HTR-8/SVneo (cell line): Measurements from ENCODE around the gene NAALADL2.
A peak's percentile ranks its signal among the peaks of the same experiment; 100 is the strongest.

ENCODE experiments used
- DNase-seq: peaks from one replicate; pipeline ENCODE4 v3.0.0; 2011; ENCODE audit warnings: low spot score, mixed read lengths; ENCODE audit not compliant: insufficient read length
- FAIRE-seq: peaks from 2 replicates; lab custom pipeline; 2011; peaks lifted over from hg19 to GRCh38; lab: Jason Lieb, UNC

The NAALADL2 gene

DNA sequence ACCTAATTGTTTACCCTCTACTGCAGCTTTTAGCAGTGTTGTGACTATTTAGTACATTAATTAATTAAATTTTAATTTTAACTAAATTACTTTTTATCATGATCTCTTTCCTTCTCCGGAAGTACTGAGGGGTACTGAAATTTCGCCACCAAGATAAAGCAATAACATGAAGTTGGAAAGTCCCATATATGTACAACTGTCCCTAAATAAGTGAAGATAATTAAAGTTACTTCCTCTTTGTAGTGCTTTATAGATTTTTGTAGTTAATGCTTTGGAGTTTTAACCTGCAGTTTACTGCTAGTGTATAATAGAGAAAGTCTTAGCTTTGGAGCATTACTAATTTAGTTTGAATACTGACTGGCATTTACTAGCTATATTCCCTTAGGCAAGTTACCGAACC is 325.3 kb downstream of the NAALADL2 start:
- DNase-seq (no peak), FAIRE-seq (no peak)

DNA sequence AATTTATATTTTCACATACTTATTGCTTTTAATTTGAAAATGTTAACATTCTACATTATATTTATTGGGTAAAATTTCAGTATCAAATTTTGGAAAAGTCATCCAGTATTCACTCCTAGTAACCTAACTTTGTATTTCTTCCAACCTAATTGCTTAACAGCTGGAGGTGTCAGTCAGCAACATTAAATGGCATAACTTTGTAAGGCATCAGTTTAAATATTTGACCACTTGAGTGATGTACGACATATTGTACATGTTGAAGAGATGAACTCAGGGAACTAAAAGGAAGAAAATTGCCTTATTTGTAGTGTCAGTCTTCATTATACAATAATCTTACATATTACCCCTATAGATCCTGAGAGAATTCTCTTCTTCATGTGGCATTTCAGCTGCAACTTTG is 326.8 kb downstream of the NAALADL2 start:
- FAIRE-seq: no peak
- no peak for DNase-seq

DNA sequence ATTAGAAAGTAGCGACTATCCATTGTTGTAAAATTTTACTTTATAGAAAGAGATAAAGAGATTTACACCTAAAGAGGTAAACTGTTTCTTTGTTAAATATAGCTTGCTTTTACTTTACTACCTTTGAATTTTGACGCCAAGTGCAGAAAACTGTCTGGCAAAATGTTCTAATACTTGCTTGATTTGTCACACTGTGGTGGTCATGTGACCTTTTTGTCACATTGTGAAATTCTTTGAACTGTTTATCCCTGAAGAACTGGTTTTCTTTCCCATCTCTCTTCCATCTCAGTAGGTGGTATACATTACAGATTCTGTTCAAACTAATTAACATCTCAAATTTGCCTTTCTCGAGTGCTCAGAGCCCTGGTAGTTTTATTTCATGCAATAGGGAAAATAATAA is 327.4 kb downstream of the NAALADL2 start:
- DNase-seq (no peak), FAIRE-seq (no peak)

DNA sequence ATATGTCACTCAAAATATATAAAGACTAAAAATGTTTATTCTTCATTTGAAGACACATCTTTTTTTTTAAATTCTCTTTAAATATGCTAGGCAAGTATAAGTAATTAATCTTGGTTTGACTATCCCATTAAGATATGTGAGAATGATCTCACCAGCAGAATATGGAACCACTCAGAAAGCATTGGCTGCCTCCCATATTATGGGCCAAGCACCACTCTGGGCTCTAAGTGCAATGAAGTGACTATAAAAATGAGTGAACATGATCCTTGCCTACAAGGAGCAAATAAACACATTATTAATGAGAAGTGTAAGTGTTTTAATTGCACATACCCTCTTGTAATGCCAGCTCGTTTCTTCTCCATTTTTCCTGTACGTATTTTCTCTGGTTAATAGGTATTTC is 328.5 kb downstream of the NAALADL2 start:
- no peak for DNase-seq
- FAIRE-seq: no peak

DNA sequence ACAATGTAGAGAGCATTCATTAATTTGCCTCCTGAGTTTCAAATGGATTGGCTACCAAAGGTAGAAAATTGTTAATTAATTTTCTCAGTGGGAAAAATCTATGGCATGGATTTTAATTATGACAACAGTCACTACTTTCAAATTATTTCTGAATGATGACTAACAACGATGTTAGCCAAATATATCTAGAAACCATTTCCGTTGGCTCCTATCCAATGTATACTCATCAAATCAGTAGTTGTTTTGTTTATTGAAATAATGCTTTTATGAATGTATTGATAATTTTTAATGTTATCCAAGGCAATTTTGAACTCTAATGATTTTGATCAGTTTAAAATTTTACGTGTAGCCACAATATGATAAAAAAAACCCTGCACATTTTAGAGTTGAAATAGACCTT is 333.4 kb downstream of the NAALADL2 start:
- DNase-seq (no peak), FAIRE-seq (no peak)

DNA sequence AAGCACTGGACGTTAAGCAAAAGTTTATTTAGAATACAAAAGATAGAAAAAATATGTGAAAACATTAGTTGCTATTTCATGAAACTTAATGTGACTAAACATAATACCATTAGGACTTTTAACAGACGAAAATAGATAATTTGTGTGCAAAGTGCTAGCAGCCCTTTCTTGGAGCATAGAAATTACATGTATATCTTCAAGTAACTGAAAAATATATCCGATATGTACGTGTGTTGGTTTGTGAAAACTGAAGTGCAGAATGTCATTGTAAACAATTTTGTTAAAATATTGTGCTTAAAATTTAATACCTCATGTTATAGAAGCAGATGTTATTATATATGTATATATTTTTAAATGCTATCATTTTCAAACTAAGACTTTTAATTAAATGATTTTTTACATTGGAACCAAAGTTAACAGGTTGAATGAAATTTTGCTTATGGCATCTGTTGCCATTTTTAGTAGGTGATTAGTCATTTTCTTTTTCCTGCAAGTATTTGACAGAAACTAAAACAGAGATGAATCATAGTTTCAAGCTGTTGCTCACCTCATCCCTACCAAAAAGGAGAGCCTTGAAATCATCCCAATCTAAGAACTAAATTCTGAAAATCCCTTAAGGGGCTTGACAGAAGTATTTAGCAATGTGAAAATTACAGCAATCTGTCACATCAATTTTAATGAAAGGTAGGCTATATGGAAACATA is 334.8 kb downstream of the NAALADL2 start:
- DNase-seq (peak; percentile 21), FAIRE-seq (no peak)

DNA sequence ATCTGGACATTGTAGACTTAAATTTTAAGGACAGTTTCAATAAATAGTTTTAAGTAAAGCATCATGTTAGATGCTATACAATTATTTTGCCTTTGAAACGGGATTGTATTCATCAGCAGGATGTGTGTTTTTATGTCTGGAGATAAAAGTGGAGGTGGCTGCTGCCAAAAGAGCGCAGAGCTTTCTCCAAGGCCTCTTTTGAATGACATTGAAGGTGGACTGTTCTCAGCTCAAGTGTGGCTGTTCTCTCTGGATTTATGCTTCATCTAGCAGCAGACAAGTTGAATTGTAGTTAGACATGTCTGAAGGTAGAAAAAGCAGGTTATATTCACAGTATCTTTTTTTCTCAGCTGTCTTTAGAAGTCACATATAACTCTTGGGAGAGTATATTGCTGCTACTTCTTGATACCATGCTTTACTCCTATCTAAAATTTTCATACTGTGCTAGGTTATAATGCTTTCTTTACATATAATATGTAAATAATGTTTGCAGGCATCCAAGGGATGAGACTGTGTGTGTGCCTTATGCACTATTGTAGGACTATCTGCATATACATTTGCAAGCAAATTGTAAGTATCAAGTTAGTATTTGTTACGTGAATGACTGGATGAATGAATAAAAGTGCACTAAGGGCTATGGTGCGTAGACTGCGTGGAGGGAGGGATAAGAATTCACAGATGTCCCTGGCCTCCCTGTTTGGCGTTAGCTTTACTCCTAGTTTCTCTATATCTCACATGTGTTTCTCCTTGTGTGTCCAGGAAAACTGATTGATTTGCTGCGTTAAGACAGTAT is 340.1 kb downstream of the NAALADL2 start:
- no peak for DNase-seq
- FAIRE-seq: no peak

DNA sequence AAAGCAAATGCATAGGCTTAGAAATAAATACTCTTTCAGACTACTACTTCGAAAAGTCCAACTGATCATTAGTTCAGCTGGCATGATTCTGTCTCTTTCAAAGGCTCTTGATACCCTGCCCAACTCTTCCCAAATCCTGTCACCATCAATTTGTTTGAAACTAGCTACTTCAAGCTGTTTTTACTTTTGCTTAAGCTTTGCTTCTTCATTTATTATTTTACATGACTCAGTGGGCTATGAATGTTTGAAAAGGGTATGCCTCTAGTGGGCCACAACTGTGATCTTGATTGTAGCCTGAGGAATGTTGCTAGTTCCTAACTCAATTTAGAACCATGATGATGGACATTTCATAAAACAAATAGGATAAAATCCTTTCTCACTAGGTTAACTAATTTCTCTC is 340.8 kb downstream of the NAALADL2 start:
- DNase-seq (no peak), FAIRE-seq (no peak)

DNA sequence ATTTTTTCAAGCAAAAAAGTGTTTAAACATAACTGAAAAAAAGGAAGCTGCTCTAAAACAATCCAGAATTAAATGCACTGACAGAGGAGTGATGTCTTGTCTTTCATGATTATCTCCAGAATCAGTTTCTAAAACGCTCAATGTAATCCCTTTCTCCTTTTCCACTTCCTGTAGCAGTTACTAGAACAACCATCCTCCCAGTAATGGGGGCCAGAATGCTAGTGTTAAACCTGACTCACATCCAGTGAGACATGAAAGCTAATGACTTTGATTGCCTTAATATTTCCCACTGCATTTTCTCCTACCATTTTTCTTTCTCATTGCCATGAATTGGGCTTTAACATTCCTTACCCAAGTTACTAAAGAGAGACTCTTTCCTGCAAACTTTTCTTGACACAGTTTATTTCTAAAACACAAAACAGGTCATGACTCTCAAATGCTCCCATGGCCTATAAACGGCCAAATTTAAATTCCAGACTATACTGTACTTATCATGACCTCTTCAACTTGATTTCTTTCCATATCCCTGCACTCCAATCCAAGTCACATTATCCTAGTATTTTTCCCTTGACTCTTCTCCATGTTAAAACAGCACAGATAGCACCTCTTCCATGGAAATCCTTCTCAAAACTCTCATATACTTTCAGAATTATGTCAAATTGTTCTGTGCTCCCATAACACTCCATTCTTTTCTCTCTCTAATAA is 341.4 kb downstream of the NAALADL2 start:
- FAIRE-seq (no peak), DNase-seq (no peak)

DNA sequence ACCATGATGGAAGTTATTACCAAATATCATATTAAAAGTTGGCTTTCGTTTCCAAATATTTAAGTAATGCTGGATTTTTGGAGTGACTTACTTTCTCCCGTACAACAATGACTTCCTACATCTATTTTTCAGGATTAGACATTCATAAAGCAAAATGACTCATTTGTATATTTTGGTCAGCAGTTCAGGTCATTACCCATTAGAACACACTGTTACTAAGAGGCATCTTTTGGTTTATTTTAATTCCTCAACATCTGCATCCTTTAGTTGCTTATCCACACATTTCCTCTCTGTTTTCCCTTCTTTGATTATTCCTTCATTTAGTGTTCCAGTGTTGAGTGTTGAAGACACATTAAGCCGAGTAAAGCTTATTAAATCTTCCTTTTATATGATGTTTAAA is 348.2 kb downstream of the NAALADL2 start:
- no peak for FAIRE-seq

DNA sequence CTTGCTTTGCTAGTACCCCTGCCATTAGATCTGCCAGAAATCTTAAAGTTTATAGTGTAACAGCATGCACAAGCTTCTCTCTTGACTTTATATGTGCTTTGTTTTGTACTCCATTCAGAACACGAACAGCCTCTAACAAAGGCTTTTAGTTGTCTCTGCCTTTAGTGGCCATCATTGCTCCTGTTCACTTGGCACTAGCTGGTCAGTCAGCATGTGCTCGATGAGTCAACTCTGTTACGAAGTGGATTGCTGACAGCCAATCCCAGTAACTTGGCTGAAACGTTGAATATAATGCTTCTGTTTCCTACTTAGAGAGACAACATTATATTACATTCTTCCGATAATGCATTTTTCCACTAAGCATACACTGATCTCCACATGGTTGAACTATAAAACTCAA is 349.2 kb downstream of the NAALADL2 start:
- FAIRE-seq: no peak
- DNase-seq: no peak

More for the DNA sequence above, 348.2 kb downstream of the NAALADL2 start:
- no peak for DNase-seq

DNA sequence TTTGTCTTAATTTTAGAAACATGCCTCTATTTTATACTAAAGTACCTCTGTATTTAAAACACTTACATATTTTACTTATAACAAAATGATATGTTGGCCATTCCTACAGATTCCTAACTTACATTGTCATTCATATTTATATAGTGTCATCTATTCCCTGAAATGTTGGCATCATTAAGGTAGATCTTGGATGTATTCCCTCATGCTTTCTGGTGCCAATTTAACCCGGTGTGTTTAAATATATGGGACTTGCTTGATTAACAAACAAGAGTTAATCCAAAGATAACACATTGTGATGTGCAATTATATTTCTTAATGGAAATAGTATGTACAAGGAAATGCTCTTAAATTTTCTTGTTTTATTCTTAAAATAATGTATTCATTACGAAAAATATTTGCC is 352.3 kb downstream of the NAALADL2 start:
- DNase-seq (no peak), FAIRE-seq (no peak)

DNA sequence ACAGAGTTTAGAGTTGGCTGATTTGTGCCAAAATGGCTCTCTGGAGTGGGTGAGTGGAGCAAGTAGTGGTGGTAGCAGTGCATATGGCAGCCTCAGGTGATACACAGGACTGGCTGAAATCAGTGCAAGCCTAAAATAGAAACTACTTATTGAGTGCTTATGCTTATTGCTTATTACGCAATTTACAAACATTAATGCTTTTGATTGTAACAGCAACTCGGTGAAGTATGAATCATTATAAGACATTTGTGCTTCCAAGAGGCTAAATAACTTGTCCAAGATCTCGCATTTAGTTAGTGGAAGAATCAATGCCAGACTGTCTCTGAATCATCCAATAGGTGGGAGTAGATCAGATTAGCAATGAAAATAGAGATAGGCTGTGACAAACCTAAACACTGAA is 353.8 kb downstream of the NAALADL2 start:
- FAIRE-seq (no peak), DNase-seq (no peak)

DNA sequence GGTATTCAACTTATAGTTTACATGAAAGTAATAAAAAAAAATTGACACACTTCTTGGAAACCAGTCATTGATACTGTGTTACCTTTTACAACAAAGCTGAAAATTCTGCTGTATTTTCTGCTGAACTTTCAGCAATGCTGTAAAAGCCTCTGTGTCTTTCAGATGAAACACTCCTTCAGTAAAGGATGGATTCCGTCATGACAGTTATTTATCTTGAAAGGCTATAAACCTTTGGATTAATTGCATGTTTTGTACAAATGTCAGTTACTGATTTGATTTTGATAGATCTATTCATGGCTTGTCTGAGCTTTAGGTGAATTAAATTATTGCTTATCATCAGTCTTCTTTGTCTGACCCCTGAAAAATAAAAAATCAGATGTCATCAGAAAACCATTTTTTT is 355.1 kb downstream of the NAALADL2 start:
- DNase-seq (no peak), FAIRE-seq (no peak)

DNA sequence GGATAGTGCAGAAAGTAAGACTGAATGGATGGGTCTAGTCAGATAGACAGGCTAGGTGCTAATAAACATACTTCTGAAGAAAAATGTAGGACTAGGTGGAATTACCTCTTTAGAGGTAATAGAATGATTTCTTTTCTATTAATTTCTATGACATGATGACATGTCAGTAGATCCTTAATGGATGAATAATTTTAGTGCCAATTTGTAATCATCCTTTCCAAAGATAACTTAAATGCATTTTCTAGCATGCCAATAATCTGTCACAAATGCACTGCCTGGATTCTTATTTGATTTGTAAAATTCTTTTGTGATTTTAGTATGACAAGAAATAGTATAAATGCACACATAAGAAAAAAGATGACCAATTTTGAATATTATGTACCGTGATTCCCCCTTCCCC is 356.7 kb downstream of the NAALADL2 start:
- FAIRE-seq: no peak

DNA sequence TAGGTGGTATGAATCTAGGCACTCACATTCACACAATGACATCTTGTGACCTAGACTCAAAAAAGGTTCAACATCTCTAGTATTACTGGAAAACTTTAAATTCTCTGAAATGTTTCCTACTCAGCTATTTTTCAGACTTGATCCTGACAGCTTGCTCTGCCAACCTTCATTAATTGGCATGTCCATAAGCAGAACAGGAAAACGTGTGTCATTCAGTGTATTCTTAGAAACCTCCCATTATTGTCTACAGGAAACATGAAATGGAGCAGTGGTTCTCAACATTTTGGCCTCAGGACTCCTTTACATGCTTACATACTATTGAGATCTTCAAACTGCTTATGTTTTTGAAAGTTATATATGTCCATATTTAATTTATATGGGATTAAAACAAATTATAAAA is 363.2 kb downstream of the NAALADL2 start:
- FAIRE-seq (no peak), DNase-seq (no peak)

More for the DNA sequence above, 356.7 kb downstream of the NAALADL2 start:
- DNase-seq: no peak

DNA sequence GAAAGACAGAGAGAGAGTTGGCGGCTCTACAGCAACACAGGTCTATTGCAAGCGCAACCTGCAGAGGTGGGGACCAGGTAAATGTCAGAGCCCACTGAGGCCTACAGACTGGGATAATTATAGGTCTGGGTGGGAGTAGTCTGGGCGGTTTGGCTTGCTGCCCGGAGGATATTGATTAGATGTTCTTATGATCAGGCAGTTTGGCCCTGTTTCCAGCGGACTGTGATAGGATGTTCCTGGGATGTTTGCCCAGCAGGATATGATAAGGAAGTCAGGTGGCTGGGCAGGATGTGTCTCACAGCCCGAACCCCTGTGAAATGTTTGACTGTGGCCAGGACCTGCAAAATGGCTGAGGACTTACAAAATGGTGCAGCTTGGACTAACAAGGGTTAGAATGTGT is 364.9 kb downstream of the NAALADL2 start:
- no peak for FAIRE-seq
- no peak for DNase-seq

DNA sequence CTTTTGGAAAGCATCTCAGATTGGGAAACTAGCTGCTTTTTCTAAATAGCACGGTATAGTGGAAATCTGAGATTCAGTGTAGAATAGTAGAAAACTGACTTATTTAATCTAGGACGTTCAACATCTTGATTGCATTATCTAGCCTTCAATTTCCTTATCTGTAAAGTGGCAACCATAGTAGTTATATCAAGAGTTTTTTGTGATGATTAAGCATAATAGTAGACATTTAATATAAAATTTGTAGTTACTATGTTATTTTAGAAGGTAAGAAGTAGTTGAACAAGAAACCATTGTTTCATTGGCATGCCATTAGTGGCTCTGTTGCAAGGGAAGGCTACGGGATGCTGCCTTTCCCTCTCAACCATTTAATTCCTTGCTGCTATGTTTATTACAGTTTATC is 367.3 kb downstream of the NAALADL2 start:
- FAIRE-seq: no peak
- DNase-seq: no peak

DNA sequence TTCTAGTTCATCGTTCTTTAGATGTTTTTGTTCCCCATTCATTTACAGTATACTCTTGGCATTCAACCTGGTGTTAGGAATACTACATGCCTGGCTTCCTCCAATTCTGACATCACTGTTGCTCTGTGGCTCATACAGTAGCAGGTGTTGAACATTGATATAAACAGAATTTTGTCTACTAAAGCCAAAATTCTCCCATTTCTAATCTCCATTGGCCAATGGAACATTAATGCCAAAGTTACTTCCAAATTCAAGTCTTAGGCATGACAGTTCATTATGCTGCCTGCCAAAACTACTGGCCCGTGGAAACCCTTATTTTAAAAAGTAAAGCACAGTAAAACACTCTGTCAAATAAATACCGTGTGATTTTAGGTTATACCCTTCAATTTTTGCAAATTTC is 368.0 kb downstream of the NAALADL2 start:
- no peak for FAIRE-seq
- DNase-seq: no peak

DNA sequence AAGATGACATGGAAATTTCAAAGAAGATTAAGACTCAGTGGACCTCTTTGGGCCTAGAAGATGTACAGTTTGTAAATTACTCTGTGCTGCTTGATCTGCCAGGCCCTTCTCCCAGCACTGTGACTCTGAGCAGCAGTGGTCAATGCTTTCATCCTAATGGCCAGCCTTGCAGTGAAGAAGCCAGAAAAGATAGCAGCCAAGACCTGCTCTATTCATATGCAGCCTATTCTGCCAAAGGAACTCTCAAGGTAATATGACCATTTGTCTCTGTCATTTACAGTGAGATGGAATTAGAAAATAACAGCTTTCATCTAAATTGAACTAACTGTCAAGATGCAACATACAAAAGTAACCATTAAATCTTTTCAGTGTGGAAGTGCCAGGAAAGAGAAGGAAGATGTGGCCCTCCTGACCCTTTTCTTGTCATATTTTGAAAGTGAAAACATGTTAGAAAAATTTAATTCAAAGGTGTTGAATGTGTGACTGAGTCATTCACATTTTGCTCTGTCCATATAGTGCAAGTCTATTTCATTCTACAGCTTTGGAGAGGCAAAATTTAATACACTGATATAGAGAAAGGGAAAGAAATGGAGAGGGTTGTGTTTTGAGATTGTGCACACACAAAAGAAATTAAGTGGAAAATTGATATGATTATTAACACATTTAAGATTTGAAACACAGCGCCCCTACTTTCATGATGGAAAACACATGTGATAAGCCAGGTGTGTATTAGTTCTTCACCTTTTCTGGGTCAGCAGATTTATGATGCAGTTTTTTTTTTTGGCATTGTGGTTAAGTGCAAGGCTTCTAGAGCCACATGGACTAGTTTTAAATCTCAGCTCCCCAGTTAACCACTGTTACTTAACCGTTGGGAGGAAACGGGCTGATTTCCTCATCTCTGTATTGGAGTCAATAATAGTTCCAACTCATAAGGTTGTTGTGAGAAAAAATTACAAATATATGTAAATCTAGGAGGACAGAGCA is 375.1 kb downstream of the NAALADL2 start:
- no peak for FAIRE-seq
- DNase-seq: no peak
